PC-3 (cell line): ENCODE results near the gene TSTD1. TPM values are rescaled to one million over a fixed set of nuclear protein-coding genes. Genes with fewer than 3 reads are reported as not detected.
A peak's percentile ranks its signal among the peaks of the same experiment; 100 is the strongest.
"Not testable (repeated sequence)": the region's sequence is repeated elsewhere in the genome, so short reads cannot be mapped to it uniquely, and the experiment has no call there.

Experiments used
- ATAC-seq: fragments of 200-7000 bp; cut with Tn5 transposase; 2 replicates; pipeline ENCODE4 v1.9.1; 2020; ENCODE audit warnings: mild to moderate bottlenecking, moderate library complexity
- BruUV-seq: library from RNA; stranded (reverse); fragments of 400-500 nt; replicated peaks from 2 replicates; lab custom pipeline; 2021; lab: Mats Ljungman, UMichigan
- CTCF ChIA-PET: fragments of 300-600 bp; sonication (Branson Sonifier 250); formaldehyde crosslinking; loops from one replicate; lab custom pipeline; 2022; ENCODE audit warnings: antibody characterized with exemption; lab: Charles Lee
- POLR2A ChIA-PET: fragments of 300-600 bp; sonication (Branson Sonifier 250); formaldehyde crosslinking; loops from one replicate; lab custom pipeline; 2022; ENCODE audit warnings: antibody characterized with exemption; ENCODE audit not compliant: unreplicated experiment; lab: Charles Lee
- DNase-seq: peaks from one replicate; pipeline ENCODE4 v3.0.0-alpha.2; 2015
- H2AFZ ChIP-seq: fragments of 300-600 bp; sonication (generic); 2 replicates; pipeline ENCODE4 v1.6.0; 2016; ENCODE audit warnings: antibody characterized with exemption, low read length
- H3F3A ChIP-seq: fragments of 300-600 bp; sonication (generic); one replicate; pipeline ENCODE4 v1.6.0; 2017; ENCODE audit warnings: antibody characterized with exemption, low read length, control low read depth, mild to moderate bottlenecking; ENCODE audit not compliant: unreplicated experiment
- H3K27ac ChIP-seq: fragments of 300-600 bp; sonication (generic); 2 replicates; pipeline ENCODE4 v1.5.1; 2016; ENCODE audit warnings: mild to moderate bottlenecking, low read length
- H3K27me3 ChIP-seq: fragments of 300-600 bp; sonication (generic); 2 replicates; pipeline ENCODE4 v1.6.1; 2016; ENCODE audit warnings: low read length, mixed read lengths
- H3K36me3 ChIP-seq: fragments of 300-600 bp; sonication (generic); 2 replicates; pipeline ENCODE4 v1.6.1; 2016; ENCODE audit warnings: low read depth, mixed run types, low read length, mixed read lengths
- H3K4me1 ChIP-seq: fragments of 300-600 bp; sonication (generic); 2 replicates; pipeline ENCODE4 v1.5.1; 2016; ENCODE audit warnings: low read length; ENCODE audit not compliant: insufficient read depth
- H3K4me2 ChIP-seq: fragments of 300-600 bp; sonication (generic); 2 replicates; pipeline ENCODE4 v1.6.0; 2016; ENCODE audit warnings: low read length
- H3K4me3 ChIP-seq: fragments of 300-600 bp; sonication (generic); 2 replicates; pipeline ENCODE4 v1.5.1; 2016; ENCODE audit warnings: mild to moderate bottlenecking, low read length, mixed read lengths
- H3K79me2 ChIP-seq: fragments of 300-600 bp; sonication (generic); 2 replicates; pipeline ENCODE4 v1.6.1; 2017; ENCODE audit warnings: low read length, mixed read lengths
- H3K9ac ChIP-seq: fragments of 300-600 bp; sonication (generic); 2 replicates; pipeline ENCODE4 v1.6.0; 2016; ENCODE audit warnings: mild to moderate bottlenecking, low read length
- H3K9me2 ChIP-seq: fragments of 300-600 bp; sonication (generic); replicated peaks from 2 replicates; pipeline ENCODE4 v1.6.1; 2016; ENCODE audit warnings: mixed run types, low read length, mixed read lengths
- H3K9me3 ChIP-seq: fragments of 300-600 bp; sonication (generic); 2 replicates; pipeline ENCODE4 v1.6.1; 2016; ENCODE audit warnings: low read length, mixed read lengths
- H4K20me1 ChIP-seq: fragments of 300-600 bp; sonication (generic); 2 replicates; pipeline ENCODE4 v1.6.1; 2016; ENCODE audit warnings: low read length, mixed read lengths
- CTCF ChIP-seq: fragments of 300-600 bp; sonication (generic); conservative IDR thresholded peaks from 2 replicates; pipeline ENCODE4 v1.5.1; 2017; ENCODE audit warnings: antibody characterized with exemption, low read depth, mild to moderate bottlenecking, low read length
- EZH2 ChIP-seq: fragments of 300-600 bp; sonication (generic); IDR thresholded peaks from one replicate; pipeline ENCODE4 v1.6.1; 2017; ENCODE audit warnings: antibody characterized with exemption, mild to moderate bottlenecking, low read length; ENCODE audit not compliant: unreplicated experiment
- EZH2phosphoT487 ChIP-seq: fragments of 300-600 bp; sonication (generic); IDR thresholded peaks from 2 replicates; pipeline ENCODE4 v1.6.1; 2018; ENCODE audit warnings: mild to moderate bottlenecking, antibody characterized with exemption, low read length, borderline replicate concordance
- intact Hi-C: fragments of 100-400 bp; cut with micrococcal nuclease; formaldehyde crosslinking; loops from 2 replicates; pipeline ENCODE4 v1.9.0; 2023
- total RNA-seq: library from RNA; depleted of rRNA; stranded (reverse); fragments of >200 nt; gene quantifications from 2 replicates; pipeline ENCODE4 v1.2.3, GENCODE V29; 2014

The TSTD1 gene
- total RNA-seq, 1 experiment from 2014 or later = 16.5 TPM

DNA sequence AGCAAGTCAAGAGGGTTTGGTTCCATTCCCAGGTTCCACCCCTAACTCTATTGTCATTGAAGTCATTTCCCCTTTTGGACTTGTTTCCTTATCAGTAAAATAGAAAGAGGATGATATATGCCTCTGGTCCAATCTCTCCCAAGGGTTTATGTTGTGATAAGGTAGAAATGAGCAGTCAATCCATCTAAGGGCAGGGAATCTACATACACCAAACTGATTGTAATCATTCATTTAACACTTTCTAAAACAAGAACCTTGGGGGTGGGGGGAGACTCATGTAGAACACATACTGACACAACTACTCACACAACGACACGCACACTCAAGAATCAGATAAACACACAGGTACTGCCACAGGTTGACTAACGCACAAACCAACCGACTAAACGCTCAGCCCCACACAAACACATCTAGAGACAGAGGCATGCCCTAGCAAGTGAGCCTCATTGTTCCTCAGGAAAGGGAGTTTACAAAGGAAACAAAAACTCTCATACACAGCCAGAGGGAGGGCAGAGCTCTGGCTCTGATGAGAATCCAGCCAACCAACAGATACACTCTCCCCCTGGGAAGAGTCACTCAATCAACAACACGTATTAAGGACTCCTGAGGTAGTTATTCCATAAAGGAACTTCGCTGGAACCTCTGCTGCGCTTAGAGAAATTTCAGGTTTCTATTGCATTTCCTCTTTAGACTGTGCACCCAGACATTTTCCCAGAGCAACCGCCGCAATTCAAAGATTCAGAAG is 18.8 kb downstream of the TSTD1 start:
- Histone ChIP-seq H3K9ac (peak overlapping the region; percentile 90), H3F3A (peaks cover 4% of the 10 kb centered on the region), H3K9me3 (no peaks in the 10 kb centered on the region), H3K4me3 (peak overlapping the region; percentile 88), H2AFZ (peak overlapping the region; percentile 60; the same call in 1 of the 2 replicates), H3K9me2 (no peaks in the 10 kb centered on the region), H4K20me1 (peaks cover 31% of the 10 kb centered on the region), H3K4me1 (peaks cover 47% of the 10 kb centered on the region), H3K36me3 (no peaks in the 10 kb centered on the region; the same call in 1 of the 2 replicates), H3K27ac (peak overlapping the region; percentile 83), H3K4me2 (peak overlapping the region; percentile 95), H3K79me2 (peaks cover 54% of the 10 kb centered on the region), H3K27me3 (no peaks in the 10 kb centered on the region)
- ATAC-seq = peak; percentile 19
- ChIA-PET CTCF (interaction anchor here (0.5 to 2.8 kb wide), 3 partner anchors 22 to 78 kb away, joined by 3 to 54 read pairs (median 9); no protein-coding TSS in a partner anchor), POLR2A (interaction anchor here (0.6 to 1.7 kb wide), 4 partner anchors 24 to 299 kb away, joined by 8 to 15 read pairs (median 10); partner anchors contain the start of gene USF1)
- intact Hi-C loops = loop anchor here (2.0 to 10.0 kb wide), 2 partner anchors 23 to 95 kb away; partner anchors contain the start of genes NIT1 and PFDN2
- no TSS peak for BruUV-seq
- peak; percentile 64 for DNase-seq
- no peak for TF ChIP-seq EZH2
- no peak for TF ChIP-seq CTCF
- TF ChIP-seq EZH2phosphoT487 = no peak

GRCh38 chr1:161019111-161019660 is 19.6 kb downstream of the TSTD1 start:
- H3K9me2 ChIP-seq, intact Hi-C loops, H3F3A ChIP-seq, DNase-seq, H2AFZ ChIP-seq, BruUV-seq, H3K36me3 ChIP-seq, H3K27ac ChIP-seq, H3K9ac ChIP-seq, CTCF ChIA-PET, H3K27me3 ChIP-seq, H3K9me3 ChIP-seq, ATAC-seq: not testable (repeated sequence)
- Histone ChIP-seq H4K20me1 (peaks cover 35% of the 10 kb centered on the region), H3K4me3 (peak overlapping the region; percentile 88), H3K4me1 (peaks cover 51% of the 10 kb centered on the region), H3K79me2 (peaks cover 58% of the 10 kb centered on the region), H3K4me2 (peak overlapping the region; percentile 95)
- POLR2A ChIA-PET = interaction anchor here (0.6 to 0.7 kb wide), 3 partner anchors 22 to 298 kb away, joined by 8 to 18 read pairs (median 9); no protein-coding TSS in a partner anchor

DNA sequence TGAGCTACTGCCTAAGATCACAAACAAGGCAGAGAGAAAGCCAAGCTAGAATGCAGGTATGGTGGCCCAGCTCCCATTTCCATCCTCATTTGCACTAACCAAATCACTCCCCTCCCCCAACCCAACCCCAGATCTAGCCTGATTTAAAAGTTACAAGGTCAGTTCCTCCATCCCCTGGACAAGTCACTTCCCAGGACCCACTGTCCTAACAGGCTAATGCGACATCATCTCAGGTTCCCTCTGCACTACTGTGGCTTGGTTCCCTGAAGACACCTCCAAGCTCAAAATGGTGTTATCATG is 20.2 kb downstream of the TSTD1 start:
- no TSS peak for BruUV-seq
- no peaks in the 10 kb centered on the region for H3K9me2 ChIP-seq
- CTCF ChIA-PET = no interaction called here
- H3K4me2 ChIP-seq = peak overlapping the region; percentile 95
- H3K4me1 ChIP-seq = peaks cover 57% of the 10 kb centered on the region
- ATAC-seq (no peak), DNase-seq (no peak)
- no peaks in the 10 kb centered on the region for H3K27me3 ChIP-seq
- no peaks in the 10 kb centered on the region for H3K9me3 ChIP-seq
- TF ChIP-seq EZH2 (no peak), EZH2phosphoT487 (no peak), CTCF (no peak)
- intact Hi-C loops = no loop called here
- peak overlapping the region; percentile 88 for H3K4me3 ChIP-seq
- no peaks in the 10 kb centered on the region; the same call in 1 of the 2 replicates for H3K36me3 ChIP-seq
- H3K27ac ChIP-seq = no peak overlapping the region
- no peak overlapping the region for H2AFZ ChIP-seq
- peaks cover 4% of the 10 kb centered on the region for H3F3A ChIP-seq
- no peak overlapping the region for H3K9ac ChIP-seq
- POLR2A ChIA-PET = no interaction called here
- peaks cover 41% of the 10 kb centered on the region for H4K20me1 ChIP-seq
- peaks cover 64% of the 10 kb centered on the region for H3K79me2 ChIP-seq
